Trophoblast cell (in vitro differentiated cells and primary cell): ENCODE measurements around the gene RAI2.

ENCODE experiments used
- DNase-seq, 2 donors: peaks; one replicate each; pipeline ENCODE4 v3.0.0-alpha.2; 2016
- H2AFZ ChIP-seq: 2 replicates; pipeline ENCODE4 v1.6.1; 2013; ENCODE audit warnings: low read length, moderate library complexity, mild to moderate bottlenecking; ENCODE audit not compliant: insufficient read depth, poor library complexity
- H2AK5ac ChIP-seq: 2 replicates; pipeline ENCODE4 v1.6.1; 2013; ENCODE audit warnings: mild to moderate bottlenecking, low read length
- H2BK120ac ChIP-seq: 2 replicates; pipeline ENCODE4 v1.6.1; 2013; ENCODE audit warnings: low read length, mild to moderate bottlenecking, moderate library complexity; ENCODE audit not compliant: insufficient read depth, poor library complexity
- H2BK12ac ChIP-seq: 2 replicates; pipeline ENCODE4 v1.6.1; 2013; ENCODE audit warnings: mild to moderate bottlenecking, low read length, moderate library complexity
- H2BK5ac ChIP-seq: 2 replicates; pipeline ENCODE4 v1.6.1; 2013; ENCODE audit warnings: low read length, low read depth, moderate library complexity, mild to moderate bottlenecking; ENCODE audit not compliant: poor library complexity
- H3K14ac ChIP-seq: 2 replicates; pipeline ENCODE4 v1.6.1; 2013; ENCODE audit warnings: mild to moderate bottlenecking, low read length
- H3K18ac ChIP-seq: 2 replicates; pipeline ENCODE4 v1.6.1; 2013; ENCODE audit warnings: mild to moderate bottlenecking, low read length
- H3K23ac ChIP-seq: 2 replicates; pipeline ENCODE4 v1.6.1; 2013; ENCODE audit warnings: low read length
- H3K27ac ChIP-seq: 2 replicates; pipeline ENCODE4 v1.5.1; 2013; ENCODE audit warnings: low read depth, mild to moderate bottlenecking, inconsistent platforms, low read length, moderate library complexity
- H3K27me3 ChIP-seq: 2 replicates; pipeline ENCODE4 v1.6.1; 2013; ENCODE audit warnings: inconsistent platforms, mild to moderate bottlenecking, low read length, moderate library complexity; ENCODE audit not compliant: insufficient read depth
- H3K36me3 ChIP-seq, 2 experiments: 1 replicate in 1 of 2; 2 replicates in 1 of 2; pipeline ENCODE4 v1.6.1; 2013; ENCODE audit warnings: low read length in 2 of 2, mild to moderate bottlenecking in 2 of 2, moderate library complexity in 1 of 2; ENCODE audit not compliant: insufficient read depth in 2 of 2, control insufficient read depth in 1 of 2
- H3K4ac ChIP-seq: 2 replicates; pipeline ENCODE4 v1.6.1; 2013; ENCODE audit warnings: low read depth, mild to moderate bottlenecking, low read length, moderate library complexity
- H3K4me1 ChIP-seq, 2 experiments: 1 replicate in 1 of 2; 2 replicates in 1 of 2; pipeline ENCODE4 v1.6.1; 2013; ENCODE audit warnings: low read length in 2 of 2, mild to moderate bottlenecking in 2 of 2, moderate library complexity in 1 of 2; ENCODE audit not compliant: insufficient read depth in 2 of 2, control insufficient read depth in 1 of 2
- H3K4me2 ChIP-seq: 2 replicates; pipeline ENCODE4 v1.6.1; 2013; ENCODE audit warnings: inconsistent platforms, mild to moderate bottlenecking, low read length, moderate library complexity
- H3K4me3 ChIP-seq: 2 replicates; pipeline ENCODE4 v1.5.1; 2013; ENCODE audit warnings: mild to moderate bottlenecking, low read depth, low read length, inconsistent platforms
- H3K79me1 ChIP-seq: one replicate; pipeline ENCODE4 v1.6.1; 2013; ENCODE audit warnings: low read length
- H3K79me2 ChIP-seq: 2 replicates; pipeline ENCODE4 v1.6.1; 2013; ENCODE audit warnings: low read length, mild to moderate bottlenecking; ENCODE audit not compliant: control insufficient read depth, insufficient read depth, poor library complexity
- H3K9ac ChIP-seq: 2 replicates; pipeline ENCODE4 v1.6.1; 2013; ENCODE audit warnings: mild to moderate bottlenecking, low read length
- H3K9me3 ChIP-seq: 2 replicates; pipeline ENCODE4 v1.6.1; 2013; ENCODE audit warnings: low read depth, mild to moderate bottlenecking, control low read depth, inconsistent platforms, low read length; ENCODE audit not compliant: insufficient read depth
- H4K12ac ChIP-seq: 2 replicates; pipeline ENCODE4 v1.6.1; 2013; ENCODE audit warnings: low read depth, mild to moderate bottlenecking, low read length, moderate library complexity
- H4K8ac ChIP-seq: 2 replicates; pipeline ENCODE4 v1.6.1; 2013; ENCODE audit warnings: low read depth, mild to moderate bottlenecking, low read length, moderate library complexity
- H4K91ac ChIP-seq: one replicate; pipeline ENCODE4 v1.6.1; 2013; ENCODE audit warnings: low read depth, mild to moderate bottlenecking, low read length, moderate library complexity
- WGBS: extraction: QIAGEN DNeasy Blood & Tissue Kit; methylation state at CpG from one replicate; pipeline ENCODE4 v1.1.7; 2013; ENCODE audit warnings: missing lambda C conversion rate; ENCODE audit not compliant: insufficient read length, insufficient coverage; ENCODE audit errors: extremely low coverage; 5-methylcytosine and 5-hydroxymethylcytosine counted together

The RAI2 gene

DNA sequence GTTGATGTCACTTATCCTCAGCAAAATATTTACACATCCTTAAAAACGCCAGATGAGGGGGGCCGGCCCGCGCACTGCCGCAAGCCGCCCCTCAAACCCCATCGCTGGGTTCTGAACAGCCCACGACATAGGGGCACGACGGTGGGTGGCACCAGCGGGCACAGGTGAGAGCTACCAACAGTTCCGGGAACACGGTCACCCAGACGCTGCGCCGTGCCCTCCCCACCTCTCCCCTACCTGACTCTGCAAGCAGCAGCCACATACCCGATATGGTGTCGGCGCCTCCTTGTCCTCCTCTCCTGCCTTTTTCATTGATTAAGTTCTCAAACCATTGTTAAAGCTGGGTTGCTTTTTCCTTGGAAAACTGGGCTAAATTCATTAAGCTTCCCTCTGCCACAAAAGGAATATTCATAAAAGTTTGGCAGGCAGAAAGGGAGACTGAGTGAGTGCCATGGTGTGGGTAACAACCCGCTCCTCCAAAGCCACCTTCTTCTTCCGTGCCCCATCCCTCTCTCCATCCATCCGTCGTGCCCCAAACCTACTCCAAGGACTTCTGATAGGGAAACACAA is 1.4 kb downstream of the RAI2 start:
- Histone ChIP-seq H4K12ac (no peak overlapping the region), H2BK5ac (no peak overlapping the region), H3K36me3 (no peaks in the 10 kb centered on the region), H3K9ac (no peak overlapping the region), H3K79me2 (no peaks in the 10 kb centered on the region), H2AK5ac (no peak overlapping the region), H3K14ac (no peak overlapping the region), H3K79me1 (no peaks in the 10 kb centered on the region), H3K4me2 (no peak overlapping the region), H2BK120ac (no peak overlapping the region), H4K8ac (no peak overlapping the region), H3K23ac (no peak overlapping the region), H3K27ac (no peak overlapping the region), H4K91ac (no peak overlapping the region), H2AFZ (no peak overlapping the region), H3K4me3 (no peak overlapping the region), H3K27me3 (peaks cover 21% of the 10 kb centered on the region), H3K18ac (no peak overlapping the region), H3K4ac (no peak overlapping the region), H3K4me1 (no peaks in the 10 kb centered on the region), H2BK12ac (no peak overlapping the region), H3K9me3 (no peaks in the 10 kb centered on the region)
- no CpG with 5 or more reads among the region's 23 CpGs for WGBS
- DNase-seq, result no peak

- Histone ChIP-seq H4K91ac (no peak overlapping the region), H4K12ac (no peak overlapping the region), H2AK5ac (no peak overlapping the region), H3K4me1 (no peaks in the 10 kb centered on the region), H3K9ac (no peak overlapping the region), H3K4ac (no peak overlapping the region), H2AFZ (no peak overlapping the region), H3K18ac (no peak overlapping the region), H3K14ac (no peak overlapping the region), H3K27ac (no peak overlapping the region), H2BK120ac (no peak overlapping the region), H3K23ac (no peak overlapping the region), H2BK5ac (no peak overlapping the region), H3K27me3 (peaks cover 10% of the 10 kb centered on the region), H3K9me3 (no peaks in the 10 kb centered on the region), H2BK12ac (no peak overlapping the region), H3K36me3 (no peaks in the 10 kb centered on the region), H3K79me1 (no peaks in the 10 kb centered on the region), H3K79me2 (no peaks in the 10 kb centered on the region), H3K4me3 (no peak overlapping the region), H4K8ac (no peak overlapping the region), H3K4me2 (no peak overlapping the region)
- no peak for DNase-seq
- WGBS, result no CpG with 5 or more reads among the region's 6 CpGs
Measured at GRCh38 chrX:17854531-17854930, 6.6 kb downstream of the RAI2 start.

DNA sequence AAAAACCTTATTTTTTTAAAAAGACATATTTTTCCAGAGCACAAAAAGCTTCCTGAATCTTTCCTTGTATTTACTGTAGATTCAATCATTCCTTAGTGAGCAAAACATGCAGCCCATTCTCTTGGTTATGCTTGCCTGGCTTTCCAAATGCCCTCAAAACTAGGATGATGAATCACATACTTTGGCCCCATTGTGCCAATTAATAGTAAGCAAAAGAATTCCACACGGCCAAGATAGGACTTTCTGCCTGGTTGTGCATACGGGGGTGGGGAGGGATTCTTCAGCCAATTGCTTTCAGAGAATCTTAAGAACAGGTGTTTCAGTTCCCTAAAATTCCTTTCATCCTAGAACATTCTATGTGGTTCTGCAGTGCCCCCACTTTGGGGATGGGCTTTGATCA is 7.0 kb downstream of the RAI2 start:
- H3K23ac ChIP-seq, result no peak overlapping the region
- H2BK120ac ChIP-seq, result no peak overlapping the region
- H3K14ac ChIP-seq, result no peak overlapping the region
- H3K36me3 ChIP-seq, result no peaks in the 10 kb centered on the region
- no peak overlapping the region for H3K4me2 ChIP-seq
- DNase-seq, result no peak
- H4K8ac ChIP-seq, result no peak overlapping the region
- no peak overlapping the region for H3K4ac ChIP-seq
- no peak overlapping the region for H2BK12ac ChIP-seq
- WGBS, result no CpG with 5 or more reads among the region's 2 CpGs
- H4K12ac ChIP-seq, result no peak overlapping the region
- no peak overlapping the region for H2BK5ac ChIP-seq
- no peak overlapping the region for H4K91ac ChIP-seq
- no peaks in the 10 kb centered on the region for H3K79me1 ChIP-seq
- H3K4me3 ChIP-seq, result no peak overlapping the region
- H3K4me1 ChIP-seq, result no peaks in the 10 kb centered on the region
- H3K9ac ChIP-seq, result no peak overlapping the region
- no peak overlapping the region for H2AK5ac ChIP-seq
- H3K18ac ChIP-seq, result no peak overlapping the region
- no peaks in the 10 kb centered on the region for H3K9me3 ChIP-seq
- H3K79me2 ChIP-seq, result no peaks in the 10 kb centered on the region
- H2AFZ ChIP-seq, result no peak overlapping the region
- H3K27me3 ChIP-seq, result peaks cover 6% of the 10 kb centered on the region
- H3K27ac ChIP-seq, result no peak overlapping the region

- Histone ChIP-seq H3K18ac (no peak overlapping the region), H3K9ac (no peak overlapping the region), H4K8ac (no peak overlapping the region), H3K4ac (no peak overlapping the region), H2BK120ac (no peak overlapping the region), H3K36me3 (no peaks in the 10 kb centered on the region), H3K4me1 (no peaks in the 10 kb centered on the region), H4K12ac (no peak overlapping the region), H4K91ac (no peak overlapping the region), H2AFZ (no peak overlapping the region), H3K27ac (no peak overlapping the region), H3K4me3 (no peak overlapping the region), H3K27me3 (no peaks in the 10 kb centered on the region), H2AK5ac (no peak overlapping the region), H3K4me2 (no peak overlapping the region), H2BK5ac (no peak overlapping the region), H3K79me2 (no peaks in the 10 kb centered on the region), H3K23ac (no peak overlapping the region), H3K14ac (no peak overlapping the region), H2BK12ac (no peak overlapping the region), H3K79me1 (no peaks in the 10 kb centered on the region), H3K9me3 (no peaks in the 10 kb centered on the region)
- DNase-seq, result no peak
- no CpG with 5 or more reads among the region's 7 CpGs for WGBS
Measured at GRCh38 chrX:17851874-17852273, 9.2 kb downstream of the RAI2 start.
